Astrocyte (in vitro differentiated cells and primary cell): ENCODE data around the gene PTPRE. TPM values are rescaled to one million over a fixed set of nuclear protein-coding genes. Genes with fewer than 3 reads are reported as not detected.
"Not testable (repeated sequence)": the region's sequence is repeated elsewhere in the genome, so short reads cannot be mapped to it uniquely, and the experiment has no call there.

Experiments
- DNase-seq: peaks from one replicate; pipeline ENCODE4 v3.0.0-alpha.2; 2010; ENCODE audit warnings: low read depth
- FAIRE-seq: peaks from 2 replicates; lab custom pipeline; 2011; peaks lifted over from hg19 to GRCh38; lab: Jason Lieb, UNC
- H2AFZ ChIP-seq: 2 replicates; pipeline ENCODE4 v1.6.0; 2012; ENCODE audit warnings: low read depth, low read length, inconsistent platforms
- H3K27ac ChIP-seq: 2 replicates; pipeline ENCODE4 v1.5.1; 2011; ENCODE audit warnings: low read depth, low read length, inconsistent platforms
- H3K27me3 ChIP-seq: 2 replicates; pipeline ENCODE4 v1.6.0; 2011; ENCODE audit warnings: low read length, inconsistent platforms; ENCODE audit not compliant: insufficient read depth
- H3K36me3 ChIP-seq: 2 replicates; pipeline ENCODE4 v1.5.1; 2011; ENCODE audit warnings: low read length, inconsistent platforms; ENCODE audit not compliant: insufficient read depth
- H3K4me1 ChIP-seq: 2 replicates; pipeline ENCODE4 v1.5.1; 2011; ENCODE audit warnings: low read length, inconsistent platforms; ENCODE audit not compliant: insufficient read depth
- H3K4me2 ChIP-seq: 2 replicates; pipeline ENCODE4 v1.6.0; 2012; ENCODE audit warnings: low read length, inconsistent platforms
- H3K4me3 ChIP-seq: 2 replicates; pipeline ENCODE4 v1.5.1; 2011; ENCODE audit warnings: low read depth, mild to moderate bottlenecking, low read length, inconsistent platforms; ENCODE audit not compliant: insufficient read depth
- H3K79me2 ChIP-seq: 2 replicates; pipeline ENCODE4 v1.6.0; 2012; ENCODE audit warnings: mild to moderate bottlenecking, low read length, inconsistent platforms; ENCODE audit not compliant: insufficient read depth
- H3K9ac ChIP-seq: 2 replicates; pipeline ENCODE4 v1.6.0; 2012; ENCODE audit warnings: mild to moderate bottlenecking, low read length, inconsistent platforms
- H3K9me3 ChIP-seq: 2 replicates; pipeline ENCODE4 v1.5.1; 2012; ENCODE audit warnings: low read depth, mild to moderate bottlenecking, low read length, inconsistent platforms; ENCODE audit not compliant: insufficient read depth
- H4K20me1 ChIP-seq: 2 replicates; pipeline ENCODE4 v1.6.0; 2012; ENCODE audit warnings: low read length, inconsistent platforms; ENCODE audit not compliant: insufficient read depth
- H3K27ac Mint-ChIP-seq: one replicate; pipeline ENCODE4 v1.8.0; 2021; ENCODE audit warnings: mild to moderate bottlenecking, mixed read lengths; ENCODE audit not compliant: unreplicated experiment
- H3K27me3 Mint-ChIP-seq: one replicate; pipeline ENCODE4 v1.8.0; 2021; ENCODE audit warnings: low read depth, mixed read lengths; ENCODE audit not compliant: unreplicated experiment
- H3K36me3 Mint-ChIP-seq: one replicate; pipeline ENCODE4 v1.8.0; 2021; ENCODE audit warnings: low read depth, mixed read lengths; ENCODE audit not compliant: unreplicated experiment
- H3K4me1 Mint-ChIP-seq: one replicate; pipeline ENCODE4 v1.8.0; 2021; ENCODE audit warnings: low read depth, mixed read lengths; ENCODE audit not compliant: unreplicated experiment
- H3K4me3 Mint-ChIP-seq: one replicate; pipeline ENCODE4 v1.8.0; 2021; ENCODE audit warnings: mild to moderate bottlenecking, moderate library complexity, mixed read lengths; ENCODE audit not compliant: unreplicated experiment
- H3K9me3 Mint-ChIP-seq: one replicate; pipeline ENCODE4 v1.8.0; 2021; ENCODE audit warnings: mild to moderate bottlenecking, mixed read lengths; ENCODE audit not compliant: unreplicated experiment
- EZH2 ChIP-seq: IDR thresholded peaks from 2 replicates; pipeline ENCODE4 v1.6.1; 2012; ENCODE audit warnings: mild to moderate bottlenecking, low read length, inconsistent platforms; ENCODE audit not compliant: insufficient read depth
- total RNA-seq: library from RNA; stranded (reverse); gene quantifications from 2 replicates; pipeline ENCODE4 v1.2.1, GENCODE V29; 2021
- TF ChIP-seq, protein P1 (sequence below): IDR thresholded peaks from 2 replicates; pipeline ENCODE4 v1.5.1; 2011; ENCODE audit warnings: low read depth, mild to moderate bottlenecking, inconsistent platforms, low read length, moderate library complexity; ENCODE audit not compliant: insufficient read depth

The PTPRE gene
- total RNA-seq, 1 donor from 2014 or later = 14.1 TPM

DNA sequence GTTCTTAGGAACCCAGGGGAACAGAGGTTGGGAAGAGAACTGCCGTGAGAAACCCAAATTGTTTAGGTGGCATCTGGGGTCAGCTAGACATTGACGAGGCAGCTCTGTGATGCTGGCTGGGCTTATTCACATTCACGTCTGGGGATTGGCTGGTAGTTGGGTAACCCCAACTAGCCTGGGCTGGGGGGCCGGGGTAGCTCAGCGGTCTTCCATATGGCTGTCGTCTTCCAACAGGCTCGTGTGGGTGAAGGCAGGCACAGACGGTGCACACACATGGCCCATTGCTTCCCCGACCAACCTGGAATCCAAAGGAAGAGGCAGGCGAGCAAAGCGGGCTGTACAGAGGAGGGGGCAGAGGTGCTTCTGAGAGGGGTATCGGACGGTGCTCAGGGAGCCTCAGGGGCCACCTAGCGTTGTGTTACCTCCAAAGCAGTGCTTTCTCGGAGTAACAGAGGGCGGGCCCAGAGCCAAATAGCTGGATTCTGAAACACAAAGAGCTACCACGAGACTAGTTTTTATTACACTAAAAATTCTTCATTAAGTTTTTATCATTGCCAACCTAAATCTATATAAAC, 184.8 kb downstream of the PTPRE start:
- H3K27ac ChIP-seq = no peak overlapping the region
- no peaks in the 10 kb centered on the region for H3K79me2 ChIP-seq
- FAIRE-seq (no peak), DNase-seq (no peak)
- H2AFZ ChIP-seq = no peak overlapping the region
- Mint-ChIP-seq H3K27ac (no peak overlapping the region), H3K36me3 (no peaks in the 10 kb centered on the region), H3K9me3 (no peaks in the 10 kb centered on the region), H3K4me3 (no peak overlapping the region), H3K4me1 (peaks cover 7% of the 10 kb centered on the region), H3K27me3 (peaks cover 4% of the 10 kb centered on the region)
- no peaks in the 10 kb centered on the region for H3K4me1 ChIP-seq
- H3K9me3 ChIP-seq = no peaks in the 10 kb centered on the region
- H4K20me1 ChIP-seq = peaks cover 5% of the 10 kb centered on the region
- H3K27me3 ChIP-seq = peaks cover 4% of the 10 kb centered on the region
- H3K4me3 ChIP-seq = no peak overlapping the region
- peaks cover 4% of the 10 kb centered on the region for H3K36me3 ChIP-seq
- H3K4me2 ChIP-seq = no peak overlapping the region
- TF ChIP-seq, protein P1, sequence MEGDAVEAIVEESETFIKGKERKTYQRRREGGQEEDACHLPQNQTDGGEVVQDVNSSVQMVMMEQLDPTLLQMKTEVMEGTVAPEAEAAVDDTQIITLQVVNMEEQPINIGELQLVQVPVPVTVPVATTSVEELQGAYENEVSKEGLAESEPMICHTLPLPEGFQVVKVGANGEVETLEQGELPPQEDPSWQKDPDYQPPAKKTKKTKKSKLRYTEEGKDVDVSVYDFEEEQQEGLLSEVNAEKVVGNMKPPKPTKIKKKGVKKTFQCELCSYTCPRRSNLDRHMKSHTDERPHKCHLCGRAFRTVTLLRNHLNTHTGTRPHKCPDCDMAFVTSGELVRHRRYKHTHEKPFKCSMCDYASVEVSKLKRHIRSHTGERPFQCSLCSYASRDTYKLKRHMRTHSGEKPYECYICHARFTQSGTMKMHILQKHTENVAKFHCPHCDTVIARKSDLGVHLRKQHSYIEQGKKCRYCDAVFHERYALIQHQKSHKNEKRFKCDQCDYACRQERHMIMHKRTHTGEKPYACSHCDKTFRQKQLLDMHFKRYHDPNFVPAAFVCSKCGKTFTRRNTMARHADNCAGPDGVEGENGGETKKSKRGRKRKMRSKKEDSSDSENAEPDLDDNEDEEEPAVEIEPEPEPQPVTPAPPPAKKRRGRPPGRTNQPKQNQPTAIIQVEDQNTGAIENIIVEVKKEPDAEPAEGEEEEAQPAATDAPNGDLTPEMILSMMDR = no peak
- TF ChIP-seq EZH2 = no peak
- H3K9ac ChIP-seq = no peak overlapping the region

DNA sequence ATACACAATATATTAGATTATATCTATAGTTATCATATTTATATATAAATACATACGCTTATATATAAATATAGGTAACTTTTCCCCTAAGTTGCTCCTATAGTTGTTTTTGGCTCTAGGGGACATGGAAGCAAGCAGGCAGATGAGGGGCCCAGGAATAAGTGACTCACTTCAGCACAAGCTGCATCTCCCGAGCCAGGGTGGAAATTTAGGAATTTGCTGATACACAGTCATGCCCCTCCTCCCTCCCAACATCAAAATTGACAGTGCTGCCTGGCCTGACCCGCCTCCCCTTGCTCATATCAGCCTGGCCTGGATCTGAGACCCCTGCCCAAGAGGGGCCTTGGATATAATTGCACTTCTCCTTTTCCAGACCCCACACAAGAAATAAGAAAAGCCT, 185.6 kb downstream of the PTPRE start:
- Histone ChIP-seq H4K20me1 (peaks cover 12% of the 10 kb centered on the region), H3K27me3 (peaks cover 4% of the 10 kb centered on the region), H3K4me2 (no peak overlapping the region), H3K79me2 (peaks cover 2% of the 10 kb centered on the region), H3K36me3 (peaks cover 9% of the 10 kb centered on the region), H3K4me1 (no peaks in the 10 kb centered on the region), H3K9me3 (no peaks in the 10 kb centered on the region), H3K9ac (no peak overlapping the region), H2AFZ (no peak overlapping the region), H3K4me3 (no peak overlapping the region), H3K27ac (no peak overlapping the region)
- Mint-ChIP-seq H3K36me3 (no peaks in the 10 kb centered on the region), H3K4me3 (no peak overlapping the region), H3K4me1 (peaks cover 2% of the 10 kb centered on the region), H3K9me3 (no peaks in the 10 kb centered on the region), H3K27me3 (peaks cover 7% of the 10 kb centered on the region), H3K27ac (no peak overlapping the region)
- TF ChIP-seq, protein P1 = no peak
- TF ChIP-seq EZH2 = no peak
- DNase-seq (peak; percentile 34), FAIRE-seq (no peak)

GRCh38 chr10:128094596-128094995, 187.7 kb downstream of the PTPRE start:
- not testable (repeated sequence) for H3K27ac ChIP-seq, H3K9me3 ChIP-seq, H3K4me3 ChIP-seq, H3K4me1 Mint-ChIP-seq, H3K9ac ChIP-seq, DNase-seq, H3K4me2 ChIP-seq, H3K36me3 Mint-ChIP-seq, H3K4me1 ChIP-seq, H3K4me3 Mint-ChIP-seq, H3K79me2 ChIP-seq, H3K27me3 ChIP-seq, H3K27ac Mint-ChIP-seq, H3K9me3 Mint-ChIP-seq, H2AFZ ChIP-seq, FAIRE-seq
- H3K27me3 Mint-ChIP-seq = peaks cover 11% of the 10 kb centered on the region
- H3K36me3 ChIP-seq = peaks cover 16% of the 10 kb centered on the region
- H4K20me1 ChIP-seq = peaks cover 14% of the 10 kb centered on the region
